HCT116 (cell line): ENCODE data around the gene CCDC134. TPM values are rescaled to one million over a fixed set of nuclear protein-coding genes. Genes with fewer than 3 reads are reported as not detected.

Experiments
- ATAC-seq: fragments of 200-7000 bp; cut with Tn5 transposase; 2 replicates; pipeline ENCODE4 v1.9.1; 2020; ENCODE audit warnings: mild to moderate bottlenecking, moderate library complexity
- BruUV-seq: library from RNA; stranded (reverse); fragments of 400-500 nt; replicated peaks from 2 replicates; lab custom pipeline; 2021; lab: Mats Ljungman, UMichigan
- CTCF ChIA-PET: fragments of 300-600 bp; sonication (Branson Sonifier 250); formaldehyde crosslinking; loops from one replicate; lab custom pipeline; 2021; ENCODE audit warnings: antibody characterized with exemption; lab: Charles Lee
- POLR2A ChIA-PET: fragments of 300-600, 350-600 bp; sonication (Branson Sonifier 250); formaldehyde crosslinking; loops from one replicate; lab custom pipeline; 2021; ENCODE audit warnings: antibody characterized with exemption; lab: Charles Lee
- RAD21 ChIA-PET, 2 experiments: fragments of 300-600 bp; sonication (Branson Sonifier 250); formaldehyde crosslinking; loops; one replicate each; lab custom pipeline; 2023; ENCODE audit warnings: low total read pairs in 2 of 2; ENCODE audit not compliant: uncharacterized antibody in 2 of 2, unreplicated experiment in 2 of 2, low non-redundant PET in 1 of 2; lab: Charles Lee
- DNase-seq: peaks from one replicate; pipeline ENCODE4 v3.0.0-alpha.2; 2010; ENCODE audit warnings: low read depth, low spot score
- H2AFZ ChIP-seq: fragments of 200-600 bp; shearing (Covaris generic), sonication (generic); 2 replicates; pipeline ENCODE4 v1.6.1; 2017; ENCODE audit warnings: low read depth, mixed run types, mixed read lengths, antibody characterized with exemption, low read length; ENCODE audit not compliant: poor library complexity, severe bottlenecking
- H3K27ac ChIP-seq: 2 replicates; pipeline ENCODE4 v1.5.1; 2012; ENCODE audit warnings: low read depth, low read length
- H3K27me3 ChIP-seq: fragments of 200-600 bp; sonication (generic); 2 replicates; pipeline ENCODE4 v1.6.1; 2016; ENCODE audit warnings: mixed run types, low read length, mixed read lengths; ENCODE audit not compliant: insufficient read depth
- H3K36me3 ChIP-seq, 2 experiments: fragments of 200-500 bp in 1 of 2; fragments of 200-600 bp in 1 of 2; sonication (Bioruptor generic) in 1 of 2; sonication (generic) in 1 of 2; 2 replicates each; pipeline versions ENCODE4 v1.5.1 to v1.6.1; 2014 to 2016; ENCODE audit warnings: low read length in 2 of 2, inconsistent platforms in 1 of 2, mixed read lengths in 1 of 2, mixed run types in 1 of 2; ENCODE audit not compliant: insufficient read depth in 2 of 2, control insufficient read depth in 1 of 2
- H3K4me1 ChIP-seq, 2 experiments: fragments of 200-600 bp in 1 of 2; sonication (generic) in 1 of 2; 2 replicates each; pipeline versions ENCODE4 v1.5.1 to v1.6.1; 2012 to 2017; ENCODE audit warnings: low read length in 2 of 2, inconsistent platforms in 1 of 2, mild to moderate bottlenecking in 1 of 2, mixed read lengths in 1 of 2, mixed run types in 1 of 2, moderate library complexity in 1 of 2; ENCODE audit not compliant: insufficient read depth in 2 of 2, control insufficient read depth in 1 of 2
- H3K4me2 ChIP-seq: fragments of 200-600 bp; sonication (generic); 2 replicates; pipeline ENCODE4 v1.6.1; 2017; ENCODE audit warnings: mixed run types, low read length, mixed read lengths
- H3K4me3 ChIP-seq, 2 experiments: fragments of 200-600 bp in 1 of 2; sonication (generic) in 1 of 2; replicated peaks in 1 of 2; 2 replicates each; pipeline ENCODE4 v1.5.1; 2011 to 2016; ENCODE audit warnings: low read length in 2 of 2, control low read depth in 1 of 2, low read depth in 1 of 2, mild to moderate bottlenecking in 1 of 2, mixed read lengths in 1 of 2, mixed run types in 1 of 2
- H3K79me2 ChIP-seq: fragments of 200-600 bp; sonication (generic); 2 replicates; pipeline ENCODE4 v1.6.1; 2017; ENCODE audit warnings: mild to moderate bottlenecking, mixed run types, low read length, moderate library complexity, mixed read lengths; ENCODE audit not compliant: insufficient read depth
- H3K9ac ChIP-seq: fragments of 200-600 bp; sonication (generic); 2 replicates; pipeline ENCODE4 v1.6.1; 2016; ENCODE audit warnings: low read length, mixed read lengths
- H3K9me2 ChIP-seq: fragments of 200-600 bp; sonication (generic), shearing (Covaris generic); 2 replicates; pipeline ENCODE4 v1.6.1; 2017; ENCODE audit warnings: mixed run types, mild to moderate bottlenecking, moderate library complexity; ENCODE audit not compliant: insufficient read depth
- H3K9me3 ChIP-seq, 2 experiments: fragments of 200-500 bp in 1 of 2; fragments of 200-600 bp in 1 of 2; sonication (Bioruptor generic) in 1 of 2; sonication (generic) in 1 of 2; 2 replicates each; pipeline ENCODE4 v1.6.1; 2014 to 2017; ENCODE audit warnings: low read length in 2 of 2, mixed read lengths in 2 of 2, inconsistent platforms in 1 of 2, low read depth in 1 of 2, mild to moderate bottlenecking in 1 of 2, mixed run types in 1 of 2, moderate library complexity in 1 of 2; ENCODE audit not compliant: control insufficient read depth in 1 of 2, insufficient read depth in 1 of 2
- H4K20me1 ChIP-seq: fragments of 200-600 bp; sonication (generic), shearing (Covaris generic); 2 replicates; pipeline ENCODE4 v1.6.1; 2017; ENCODE audit warnings: mixed run types, mild to moderate bottlenecking, moderate library complexity; ENCODE audit not compliant: insufficient read depth
- ATF3 ChIP-seq: IDR thresholded peaks from 2 replicates; pipeline ENCODE4 v1.6.1; 2012
- CBX3 ChIP-seq: IDR thresholded peaks from 2 replicates; pipeline ENCODE4 v1.6.1; 2012; ENCODE audit warnings: low read depth
- CEBPB ChIP-seq: IDR thresholded peaks from 2 replicates; pipeline ENCODE4 v1.6.1; 2012; ENCODE audit warnings: low read depth
- EGR1 ChIP-seq: IDR thresholded peaks from 2 replicates; pipeline ENCODE4 v1.6.1; 2012; ENCODE audit warnings: low read depth
- EZH2phosphoT487 ChIP-seq: fragments of 200-600 bp; IDR thresholded peaks from 2 replicates; pipeline ENCODE4 v1.6.1; 2018; ENCODE audit warnings: antibody characterized with exemption, borderline replicate concordance
- FOSL1 ChIP-seq: IDR thresholded peaks from 2 replicates; pipeline ENCODE4 v1.6.1; 2012; ENCODE audit warnings: low read depth
- POLR2A ChIP-seq: IDR thresholded peaks from 2 replicates; pipeline ENCODE4 v1.7.0; 2011; ENCODE audit warnings: borderline replicate concordance; ENCODE audit not compliant: insufficient read depth, insufficient read length; ENCODE audit errors: extremely low read depth
- POLR2AphosphoS5 ChIP-seq: IDR thresholded peaks from 2 replicates; pipeline ENCODE4 v1.6.1; 2011; ENCODE audit warnings: mild to moderate bottlenecking, low read depth, low read length, moderate library complexity
- RAD21 ChIP-seq: IDR thresholded peaks from 2 replicates; pipeline ENCODE4 v1.6.1; 2012; ENCODE audit warnings: low read depth, mild to moderate bottlenecking
- SP1 ChIP-seq: IDR thresholded peaks from 2 replicates; pipeline ENCODE4 v1.6.1; 2012; ENCODE audit warnings: low read depth
- YY1 ChIP-seq: IDR thresholded peaks from 2 replicates; pipeline ENCODE4 v1.6.1; 2011; ENCODE audit warnings: low read length, low read depth, moderate library complexity, mild to moderate bottlenecking; ENCODE audit not compliant: insufficient replicate concordance; ENCODE audit errors: extremely low read depth
- ZBTB33 ChIP-seq: IDR thresholded peaks from 2 replicates; pipeline ENCODE4 v1.6.1; 2011; ENCODE audit warnings: mild to moderate bottlenecking, low read length, moderate library complexity; ENCODE audit not compliant: insufficient replicate concordance; ENCODE audit errors: extremely low read depth
- intact Hi-C: fragments of 100-400 bp; cut with micrococcal nuclease; formaldehyde crosslinking; loops from 2 replicates; pipeline ENCODE4 v1.10.0; 2022
- total RNA-seq: library from RNA; stranded (reverse); gene quantifications from one replicate; pipeline ENCODE4 v1.2.1, GENCODE V29; 2021; ENCODE audit not compliant: unreplicated experiment

Gene CCDC134
- total RNA-seq, 1 experiment from 2014 or later, result 15.8 TPM

- Histone ChIP-seq H2AFZ (no peak overlapping the region), H3K36me3 (peaks cover 3 to 10% of the 10 kb centered on the region in 2 experiments; a peak in 2 of 4 replicates)
- no peak for TF ChIP-seq ZBTB33
- no peak for TF ChIP-seq RAD21
- TF ChIP-seq FOSL1, result no peak
- TF ChIP-seq CEBPB, result no peak
- TF ChIP-seq EGR1, result no peak
- no peak for TF ChIP-seq CBX3
- TF ChIP-seq EZH2phosphoT487, result no peak
- no peak for TF ChIP-seq POLR2AphosphoS5
- no peak for TF ChIP-seq SP1
- no peak for TF ChIP-seq ATF3
- no peak for TF ChIP-seq POLR2A
- no peak for TF ChIP-seq YY1
- TF ChIP-seq, all 23 proteins: peak for 0
- no peaks in the 10 kb centered on the region for H3K9me2 ChIP-seq
- H3K4me2 ChIP-seq, result no peak overlapping the region
- no peaks in the 10 kb centered on the region for H3K9me3 ChIP-seq
- POLR2A ChIA-PET, result no interaction called here
- no peak overlapping the region for H3K27ac ChIP-seq
- DNase-seq (no peak), ATAC-seq (no peak)
- intact Hi-C loops, result no loop called here
- BruUV-seq, result no TSS peak
- H4K20me1 ChIP-seq, result peaks cover 6% of the 10 kb centered on the region; the same call in 1 of the 2 replicates
- H3K4me3 ChIP-seq, result no peak overlapping the region
- RAD21 ChIA-PET, result no interaction called here
- CTCF ChIA-PET, result no interaction called here
- no peaks in the 10 kb centered on the region for H3K27me3 ChIP-seq
- H3K9ac ChIP-seq, result no peak overlapping the region
- H3K4me1 ChIP-seq, result peaks cover 26 to 40% of the 10 kb centered on the region in 2 experiments
- H3K79me2 ChIP-seq, result peaks cover 72% of the 10 kb centered on the region
Observed at GRCh38 chr22:41836551-41836950, 36.1 kb downstream of the CCDC134 start.
